Measurements from ENCODE around the gene EFHC1.

GRCh38 chr6:52499681-52500236 lies 79.6 kb downstream of the EFHC1 start:
- TF ChIP-seq, protein P1, sequence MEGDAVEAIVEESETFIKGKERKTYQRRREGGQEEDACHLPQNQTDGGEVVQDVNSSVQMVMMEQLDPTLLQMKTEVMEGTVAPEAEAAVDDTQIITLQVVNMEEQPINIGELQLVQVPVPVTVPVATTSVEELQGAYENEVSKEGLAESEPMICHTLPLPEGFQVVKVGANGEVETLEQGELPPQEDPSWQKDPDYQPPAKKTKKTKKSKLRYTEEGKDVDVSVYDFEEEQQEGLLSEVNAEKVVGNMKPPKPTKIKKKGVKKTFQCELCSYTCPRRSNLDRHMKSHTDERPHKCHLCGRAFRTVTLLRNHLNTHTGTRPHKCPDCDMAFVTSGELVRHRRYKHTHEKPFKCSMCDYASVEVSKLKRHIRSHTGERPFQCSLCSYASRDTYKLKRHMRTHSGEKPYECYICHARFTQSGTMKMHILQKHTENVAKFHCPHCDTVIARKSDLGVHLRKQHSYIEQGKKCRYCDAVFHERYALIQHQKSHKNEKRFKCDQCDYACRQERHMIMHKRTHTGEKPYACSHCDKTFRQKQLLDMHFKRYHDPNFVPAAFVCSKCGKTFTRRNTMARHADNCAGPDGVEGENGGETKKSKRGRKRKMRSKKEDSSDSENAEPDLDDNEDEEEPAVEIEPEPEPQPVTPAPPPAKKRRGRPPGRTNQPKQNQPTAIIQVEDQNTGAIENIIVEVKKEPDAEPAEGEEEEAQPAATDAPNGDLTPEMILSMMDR (IDR thresholded peaks at IDR 0.05; ENCODE audit: low read depth, low read length, poor library complexity, severe bottlenecking): peak; percentile 15
- no peak for TF ChIP-seq EZH2phosphoT487 (IDR thresholded peaks at IDR 0.05; ENCODE audit: borderline replicate concordance, low read length)

Measured in DOHH2 (cell line).